Gastrocnemius medialis (tissue), 4 donors: ENCODE data around the gene KLK13.

Experiments
- CTCF ChIP-seq, 5 experiments: fragments of 450-650 bp in 3 of 5; fragments of 200-600 bp in 2 of 5; sonication (generic) in 2 of 5; IDR thresholded peaks in 4 of 5; conservative IDR thresholded peaks in 1 of 5; 1 replicate in 4 of 5; 2 replicates in 1 of 5; pipeline ENCODE4 v1.5.1; 2016 to 2019; ENCODE audit warnings: antibody characterized with exemption in 5 of 5, mild to moderate bottlenecking in 3 of 5, moderate library complexity in 3 of 5
- POLR2A ChIP-seq, 2 donors: fragments of 450-650 bp; IDR thresholded peaks; one replicate each; pipeline ENCODE4 v1.6.1; 2017; ENCODE audit warnings: antibody characterized with exemption in 2 of 2, mild to moderate bottlenecking in 2 of 2, moderate library complexity in 2 of 2

DNA sequence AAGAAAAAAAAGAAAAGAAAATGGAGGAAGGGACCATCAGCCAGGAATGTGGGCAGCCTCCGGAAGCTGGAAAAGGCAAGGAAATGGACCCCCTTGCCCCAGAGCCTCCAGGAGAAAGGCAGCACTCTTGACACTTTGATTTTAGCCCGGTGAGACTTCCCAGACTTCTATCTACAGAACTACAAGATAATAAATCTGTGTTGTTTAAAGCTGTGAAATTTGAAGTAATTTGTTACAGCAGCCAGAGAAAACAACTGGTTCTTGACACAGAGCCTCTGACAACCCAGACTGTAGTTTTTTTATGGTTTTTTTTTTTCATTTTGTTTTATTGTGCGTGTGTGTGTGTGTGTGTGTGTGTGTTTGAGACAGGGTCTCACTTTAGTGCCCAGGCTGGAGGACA is 35.7 kb upstream of the KLK13 start:
- TF ChIP-seq CTCF (IDR thresholded peaks at IDR 0.05 in 4 of 5, conservative IDR thresholded peaks at IDR 0.05 in 1 of 5) (no peak), POLR2A (IDR thresholded peaks at IDR 0.05) (no peak)
